ENCODE measurements around the gene FGF2.

The FGF2 gene

DNA sequence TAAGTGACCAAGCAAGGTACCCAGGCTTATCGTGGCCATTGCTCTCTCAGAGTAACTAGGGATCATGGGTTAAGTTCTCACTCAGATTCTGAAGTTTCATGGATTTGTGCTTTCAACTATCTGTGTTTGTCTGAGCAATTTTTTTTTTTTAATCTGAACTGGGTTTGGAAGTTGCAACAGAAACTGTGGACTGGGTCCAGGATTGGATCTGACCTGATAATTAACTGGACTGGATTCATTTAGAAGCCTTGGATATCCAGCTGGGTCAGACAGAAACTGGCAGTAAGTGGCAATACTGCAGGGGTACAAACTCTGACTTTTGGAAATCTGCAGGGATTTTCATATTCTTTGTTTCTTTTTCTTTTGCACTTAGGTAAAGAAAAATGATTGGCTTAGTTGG lies 38.7 kb upstream of the FGF2 start:
- Histone ChIP-seq H3K9me3 (ENCODE audit: control insufficient read depth, low read length) (no peaks in the 10 kb centered on the region), H3K27ac (no peak overlapping the region), H3K79me2 (no peaks in the 10 kb centered on the region), H3K4me2 (ENCODE audit: low read length) (no peak overlapping the region), H3K9ac (no peak overlapping the region), H3K36me3 (ENCODE audit: control insufficient read depth, insufficient read depth, low read length) (no peaks in the 10 kb centered on the region), H3K27me3 (ENCODE audit: control insufficient read depth, insufficient read depth, low read length) (no peaks in the 10 kb centered on the region), H3K4me1 (no peaks in the 10 kb centered on the region), H2AFZ (no peak overlapping the region), H3K4me3 (ENCODE audit: low read depth, low read length) (no peak overlapping the region)
- TF ChIP-seq, protein P1, sequence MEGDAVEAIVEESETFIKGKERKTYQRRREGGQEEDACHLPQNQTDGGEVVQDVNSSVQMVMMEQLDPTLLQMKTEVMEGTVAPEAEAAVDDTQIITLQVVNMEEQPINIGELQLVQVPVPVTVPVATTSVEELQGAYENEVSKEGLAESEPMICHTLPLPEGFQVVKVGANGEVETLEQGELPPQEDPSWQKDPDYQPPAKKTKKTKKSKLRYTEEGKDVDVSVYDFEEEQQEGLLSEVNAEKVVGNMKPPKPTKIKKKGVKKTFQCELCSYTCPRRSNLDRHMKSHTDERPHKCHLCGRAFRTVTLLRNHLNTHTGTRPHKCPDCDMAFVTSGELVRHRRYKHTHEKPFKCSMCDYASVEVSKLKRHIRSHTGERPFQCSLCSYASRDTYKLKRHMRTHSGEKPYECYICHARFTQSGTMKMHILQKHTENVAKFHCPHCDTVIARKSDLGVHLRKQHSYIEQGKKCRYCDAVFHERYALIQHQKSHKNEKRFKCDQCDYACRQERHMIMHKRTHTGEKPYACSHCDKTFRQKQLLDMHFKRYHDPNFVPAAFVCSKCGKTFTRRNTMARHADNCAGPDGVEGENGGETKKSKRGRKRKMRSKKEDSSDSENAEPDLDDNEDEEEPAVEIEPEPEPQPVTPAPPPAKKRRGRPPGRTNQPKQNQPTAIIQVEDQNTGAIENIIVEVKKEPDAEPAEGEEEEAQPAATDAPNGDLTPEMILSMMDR (IDR thresholded peaks at IDR 0.05) = no peak

DNA sequence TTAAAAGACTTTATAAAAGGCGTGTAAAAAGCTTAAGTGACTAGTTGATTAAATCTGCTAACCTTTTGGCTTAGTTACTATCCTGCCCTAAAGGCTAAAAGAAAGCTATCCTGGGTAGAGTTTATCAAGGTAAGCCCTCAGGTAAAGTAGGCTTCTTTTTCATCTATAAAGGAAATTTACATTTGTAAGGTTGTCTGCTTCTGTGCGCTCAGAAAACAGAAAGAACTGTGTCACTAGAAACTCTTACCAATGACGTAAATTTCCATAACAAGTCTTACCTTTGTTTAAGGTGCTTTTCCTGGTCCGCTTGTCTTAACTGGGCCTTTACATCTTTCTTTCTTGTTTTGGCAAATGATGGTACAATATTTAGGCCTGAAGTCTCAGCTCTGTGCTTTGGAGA lies 37.7 kb upstream of the FGF2 start:
- Histone ChIP-seq H3K27me3 (ENCODE audit: control insufficient read depth, insufficient read depth, low read length) (no peaks in the 10 kb centered on the region), H3K9me3 (ENCODE audit: control insufficient read depth, low read length) (no peaks in the 10 kb centered on the region), H3K36me3 (ENCODE audit: control insufficient read depth, insufficient read depth, low read length) (no peaks in the 10 kb centered on the region), H3K79me2 (no peaks in the 10 kb centered on the region), H3K27ac (no peak overlapping the region), H3K4me3 (ENCODE audit: low read depth, low read length) (no peak overlapping the region), H3K9ac (no peak overlapping the region), H2AFZ (no peak overlapping the region), H3K4me2 (ENCODE audit: low read length) (no peak overlapping the region), H3K4me1 (no peaks in the 10 kb centered on the region)
- TF ChIP-seq, protein P1 (IDR thresholded peaks at IDR 0.05) = no peak

DNA sequence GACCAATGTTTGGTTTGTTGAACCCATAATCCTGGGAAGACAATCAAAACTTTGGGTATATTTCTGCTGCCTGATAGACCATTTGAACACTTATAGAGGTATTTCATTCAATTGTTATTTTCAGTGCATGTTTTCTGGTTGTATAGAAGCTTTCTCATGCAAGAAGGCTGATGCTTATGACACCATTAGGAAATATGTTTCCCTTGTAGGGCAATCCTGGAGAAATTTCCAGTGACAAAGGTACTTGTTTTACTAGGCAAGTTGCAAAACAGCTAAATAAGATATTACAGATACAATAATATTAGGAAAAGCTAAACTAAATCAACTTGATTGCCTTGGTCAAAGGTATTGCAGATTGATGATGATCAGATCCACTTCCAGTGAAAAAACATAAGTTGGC lies 32.8 kb upstream of the FGF2 start:
- Histone ChIP-seq H3K79me2 (no peaks in the 10 kb centered on the region), H3K4me2 (ENCODE audit: low read length) (no peak overlapping the region), H2AFZ (no peak overlapping the region), H3K27me3 (ENCODE audit: control insufficient read depth, insufficient read depth, low read length) (no peaks in the 10 kb centered on the region), H3K4me1 (no peaks in the 10 kb centered on the region), H3K9ac (no peak overlapping the region), H3K27ac (no peak overlapping the region), H3K4me3 (ENCODE audit: low read depth, low read length) (no peak overlapping the region), H3K36me3 (ENCODE audit: control insufficient read depth, insufficient read depth, low read length) (no peaks in the 10 kb centered on the region), H3K9me3 (ENCODE audit: control insufficient read depth, low read length) (no peaks in the 10 kb centered on the region)
- TF ChIP-seq, protein P1 (IDR thresholded peaks at IDR 0.05) = no peak

DNA sequence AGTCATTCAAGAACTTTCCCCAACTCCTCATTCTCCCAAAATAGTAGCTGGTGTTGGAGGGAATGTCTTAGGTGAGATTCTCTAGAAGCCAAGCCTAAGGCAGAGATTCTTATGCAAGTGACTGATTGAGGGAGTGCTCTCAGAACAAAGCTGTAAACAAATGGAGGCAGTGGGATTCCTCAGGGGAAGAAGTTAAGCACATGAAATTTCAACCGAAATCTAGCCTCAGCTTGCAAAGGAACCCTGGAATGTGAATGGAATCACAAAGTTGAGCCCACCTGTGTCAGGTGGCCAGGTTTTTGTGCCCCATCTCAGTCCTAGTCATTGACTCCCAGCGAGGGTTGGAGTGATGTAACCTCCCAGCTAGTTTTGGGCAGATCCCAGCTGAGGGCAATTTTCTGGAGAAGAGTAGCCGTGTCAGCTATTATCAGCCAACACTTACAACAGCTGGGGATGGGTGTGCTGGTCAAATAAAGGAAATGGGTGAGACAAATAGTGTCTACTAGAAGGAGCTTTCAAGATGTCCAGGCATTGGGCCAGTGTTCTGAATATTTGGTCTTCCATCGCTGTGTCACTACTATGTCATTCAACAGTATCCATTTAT lies 29.7 kb upstream of the FGF2 start:
- no peak overlapping the region for H2AFZ ChIP-seq
- TF ChIP-seq, protein P1 (IDR thresholded peaks at IDR 0.05) = no peak
- H3K79me2 ChIP-seq = no peaks in the 10 kb centered on the region
- H3K9ac ChIP-seq = no peak overlapping the region
- H3K27ac ChIP-seq = no peak overlapping the region
- no peak overlapping the region for H3K4me2 ChIP-seq (ENCODE audit: low read length)
- no peaks in the 10 kb centered on the region for H3K9me3 ChIP-seq (ENCODE audit: control insufficient read depth, low read length)
- H3K4me1 ChIP-seq = no peaks in the 10 kb centered on the region
- H3K27me3 ChIP-seq (ENCODE audit: control insufficient read depth, insufficient read depth, low read length) = no peaks in the 10 kb centered on the region
- H3K4me3 ChIP-seq (ENCODE audit: low read depth, low read length) = no peak overlapping the region
- H3K36me3 ChIP-seq (ENCODE audit: control insufficient read depth, insufficient read depth, low read length) = no peaks in the 10 kb centered on the region

DNA sequence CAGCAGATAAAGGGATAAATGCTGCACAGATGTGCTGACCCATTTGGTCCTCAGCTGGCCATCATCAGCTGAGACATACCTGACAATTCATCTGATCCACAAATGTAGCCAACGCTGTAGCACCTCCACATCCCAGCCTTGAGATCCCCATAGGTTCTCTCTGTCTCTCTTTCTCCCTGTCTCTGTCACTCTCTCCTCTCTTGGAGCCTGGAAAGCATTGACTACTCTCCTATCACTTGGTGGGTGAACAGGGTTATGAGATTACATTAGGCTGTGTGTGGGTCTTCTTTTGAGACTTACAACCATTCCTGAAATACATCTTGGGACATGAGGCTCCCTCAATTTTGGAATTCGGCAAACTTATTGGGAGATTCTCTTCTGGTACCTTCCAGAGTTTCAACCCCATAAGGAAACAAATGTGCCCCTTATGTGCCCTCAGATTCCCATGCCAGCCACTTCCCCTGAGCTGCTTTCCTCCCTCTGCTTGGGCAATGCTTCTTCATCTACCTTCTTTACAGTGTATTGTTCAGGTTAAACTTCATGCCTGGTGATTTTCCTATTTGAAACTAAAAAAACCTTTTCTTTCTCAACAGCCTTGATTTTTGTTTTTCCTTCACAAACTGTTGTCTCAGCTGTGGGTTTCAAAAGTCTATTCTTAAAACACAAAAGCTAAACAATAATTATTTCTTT lies 29.1 kb upstream of the FGF2 start:
- no peak overlapping the region for H3K4me3 ChIP-seq (ENCODE audit: low read depth, low read length)
- H3K9ac ChIP-seq = no peak overlapping the region
- peak overlapping the region; percentile 28 for H2AFZ ChIP-seq
- TF ChIP-seq, protein P1 (IDR thresholded peaks at IDR 0.05) = no peak
- H3K79me2 ChIP-seq = no peaks in the 10 kb centered on the region
- H3K27me3 ChIP-seq (ENCODE audit: control insufficient read depth, insufficient read depth, low read length) = no peaks in the 10 kb centered on the region
- no peak overlapping the region for H3K4me2 ChIP-seq (ENCODE audit: low read length)
- H3K27ac ChIP-seq = peak overlapping the region; percentile 56
- H3K4me1 ChIP-seq = no peaks in the 10 kb centered on the region
- H3K36me3 ChIP-seq (ENCODE audit: control insufficient read depth, insufficient read depth, low read length) = no peaks in the 10 kb centered on the region
- H3K9me3 ChIP-seq (ENCODE audit: control insufficient read depth, low read length) = no peaks in the 10 kb centered on the region

All from parathyroid adenoma (tissue), 2 donors.